HepG2 (cell line): ENCODE measurements around the gene AK8. TPM values are rescaled to one million over a fixed set of nuclear protein-coding genes. Genes with fewer than 3 reads are reported as not detected.
A peak's percentile ranks its signal among the peaks of the same experiment; 100 is the strongest.

Experiments
- ATAC-seq: fragments of 200-7000 bp; cut with Tn5 transposase; 3 replicates; pipeline ENCODE4 v1.9.1; 2020; ENCODE audit warnings: mild to moderate bottlenecking, moderate library complexity
- BruUV-seq: library from RNA; stranded (reverse); fragments of 400-500 nt; replicated peaks from 2 replicates; lab custom pipeline; 2021; lab: Mats Ljungman, UMichigan
- CTCF ChIA-PET: fragments of 300-600 bp; formaldehyde crosslinking; extraction: SDS; loops from one replicate; lab custom pipeline; 2021; ENCODE audit warnings: low total read pairs, inconsistent platforms, low intra/inter-chr PET ratio; lab: Yijun Ruan, JAX
- POLR2A ChIA-PET: fragments of 350-600 bp; sonication (Branson Sonifier 250); formaldehyde crosslinking; loops from one replicate; lab custom pipeline; 2020; ENCODE audit warnings: antibody characterized with exemption, inconsistent platforms; lab: Yijun Ruan, JAX
- DNase-seq: peaks from one replicate; pipeline ENCODE4 v3.0.0-alpha.2; 2015; ENCODE audit warnings: low spot score
- FAIRE-seq: peaks from 3 replicates; lab custom pipeline; 2011; peaks lifted over from hg19 to GRCh38; lab: Jason Lieb, UNC
- H2AFZ ChIP-seq: one replicate; pipeline ENCODE4 v1.6.1; 2011; ENCODE audit warnings: low read length, inconsistent platforms
- H3K27ac ChIP-seq: fragments of 300-600 bp; 3 replicates; pipeline ENCODE4 v1.8.0; 2011; ENCODE audit warnings: mixed run types, mild to moderate bottlenecking, mixed read lengths, low read length, inconsistent platforms; ENCODE audit not compliant: insufficient read depth; ENCODE audit errors: extremely low read length
- H3K27me3 ChIP-seq, 2 experiments: fragments of 200-600 bp in 1 of 2; 2 replicates in 1 of 2; 3 replicates in 1 of 2; pipeline versions ENCODE4 v1.6.0 to v1.8.0; 2011; ENCODE audit warnings: low read length in 2 of 2, mild to moderate bottlenecking in 2 of 2, moderate library complexity in 2 of 2, inconsistent platforms in 1 of 2; ENCODE audit not compliant: insufficient read depth in 2 of 2, control insufficient read depth in 1 of 2
- H3K36me3 ChIP-seq, 2 experiments: fragments of 200-600 bp in 1 of 2; replicated peaks in 1 of 2; 2 replicates in 1 of 2; 3 replicates in 1 of 2; pipeline versions ENCODE4 v1.5.1 to v1.8.0; 2011; ENCODE audit warnings: low read length in 2 of 2, inconsistent platforms in 1 of 2; ENCODE audit not compliant: insufficient read depth in 2 of 2, control insufficient read depth in 1 of 2
- H3K4me1 ChIP-seq: 2 replicates; pipeline ENCODE4 v1.5.1; 2012; ENCODE audit warnings: low read length, inconsistent platforms; ENCODE audit not compliant: insufficient read depth
- H3K4me2 ChIP-seq: 2 replicates; pipeline ENCODE4 v1.6.0; 2011; ENCODE audit warnings: low read depth, low read length, inconsistent platforms
- H3K4me3 ChIP-seq, 3 experiments: fragments of 200-600 bp in 1 of 3; sonication (generic), shearing (Covaris generic) in 1 of 3; replicated peaks in 1 of 3; 2 replicates each; pipeline ENCODE4 v1.5.1; 2011 to 2016; ENCODE audit warnings: low read length in 3 of 3, inconsistent platforms in 2 of 3, low read depth in 2 of 3, mild to moderate bottlenecking in 2 of 3, control low read depth in 1 of 3, mixed read lengths in 1 of 3; ENCODE audit not compliant: insufficient read depth in 1 of 3
- H3K79me2 ChIP-seq: one replicate; pipeline ENCODE4 v1.6.1; 2011; ENCODE audit warnings: low read length, inconsistent platforms; ENCODE audit not compliant: insufficient read depth
- H3K9ac ChIP-seq: 2 replicates; pipeline ENCODE4 v1.6.0; 2011; ENCODE audit warnings: mild to moderate bottlenecking, low read depth, low read length, inconsistent platforms; ENCODE audit not compliant: insufficient read depth
- H3K9me3 ChIP-seq: 2 replicates; pipeline ENCODE4 v1.5.1; 2012; ENCODE audit warnings: mild to moderate bottlenecking, low read length
- H4K20me1 ChIP-seq: 2 replicates; pipeline ENCODE4 v1.6.0; 2011; ENCODE audit warnings: inconsistent platforms, mild to moderate bottlenecking, low read length, moderate library complexity; ENCODE audit not compliant: insufficient read depth
- GATA4 ChIP-seq: sonication (generic); IDR thresholded peaks from 2 replicates; pipeline ENCODE4 v1.6.1; 2016; ENCODE audit warnings: antibody characterized with exemption, low read depth, borderline replicate concordance
- MAFK ChIP-seq, 2 experiments: IDR thresholded peaks in 1 of 2; conservative IDR thresholded peaks in 1 of 2; 2 replicates each; pipeline ENCODE4 v1.6.1; 2011; ENCODE audit warnings: improper control_type of control experiment in 2 of 2, low read length in 2 of 2
- RBAK ChIP-seq: sonication (generic); formaldehyde crosslinking; IDR thresholded peaks from 2 replicates; pipeline ENCODE4 v1.5.1; 2020; ENCODE audit warnings: mild to moderate bottlenecking, missing genetic modification reagents
- ZBTB49 ChIP-seq: sonication (generic); formaldehyde crosslinking; IDR thresholded peaks from 2 replicates; pipeline ENCODE4 v1.4.0; 2020; ENCODE audit warnings: missing genetic modification reagents, borderline replicate concordance
- ZSCAN29 ChIP-seq: sonication (generic); formaldehyde crosslinking; conservative IDR thresholded peaks from 2 replicates; pipeline ENCODE4 v1.4.0; 2020; ENCODE audit warnings: mild to moderate bottlenecking, missing genetic modification reagents
- WGBS: methylation state at CpG from one replicate; pipeline ENCODE4 v1.1.6; 2017; ENCODE audit warnings: low lambda C conversion rate; 5-methylcytosine and 5-hydroxymethylcytosine counted together
- in situ Hi-C: cut with HindIII; loops from 2 replicates; pipeline ENCODE4 v1.10.0; 2017; ENCODE audit warnings: low pct_unique_long_range_greater_than_20kb; ENCODE audit not compliant: extremely low pct_ligation_motif_present
- intact Hi-C: fragments of 100-400 bp; cut with micrococcal nuclease; formaldehyde crosslinking; loops from one replicate; pipeline ENCODE4 v1.10.0; 2022; ENCODE audit not compliant: unreplicated experiment
- polyA plus RNA-seq, 8 experiments: library from polyadenylated mRNA; depleted of rRNA in 3 of 8; stranded (reverse) in 7 of 8; unstranded in 1 of 8; fragments of >200 nt; fragmentation: Illumina TruSeq in 4 of 8; extraction: Trizol in 4 of 8; gene quantifications; 2 replicates each; pipeline versions ENCODE4 v1.2.1 to v1.2.3, GENCODE V29; 2011 to 2016; ENCODE audit warnings: low read depth in 4 of 8, missing spikeins in 1 of 8, mixed read lengths in 1 of 8; ENCODE audit not compliant: insufficient read depth in 1 of 8
- total RNA-seq, 5 experiments: library from RNA; depleted of rRNA; stranded (reverse); fragments of >200 nt; fragmentation: Illumina TruSeq; extraction: Trizol; gene quantifications; 2 replicates each; pipeline ENCODE4 v1.2.3, GENCODE V29; 2016; ENCODE audit warnings: low read depth in 1 of 5

AK8 gene
- total and polyA plus RNA-seq, 2 of the 13 experiments (the other 11 are each of a cell fraction or from before 2014, with no cell fraction given): 0.11 TPM; not detected in 1

- Histone ChIP-seq H3K4me2 (no peak overlapping the region), H3K9ac (no peak overlapping the region), H3K27ac (no peak overlapping the region), H3K79me2 (no peaks in the 10 kb centered on the region), H3K27me3 (peaks cover 5 to 30% of the 10 kb centered on the region in 2 experiments; a peak in 3 of 5 replicates), H3K36me3 (no peaks in the 10 kb centered on the region), H3K4me1 (no peaks in the 10 kb centered on the region), H4K20me1 (no peaks in the 10 kb centered on the region), H2AFZ (no peak overlapping the region), H3K9me3 (no peaks in the 10 kb centered on the region), H3K4me3 (no peak overlapping the region)
- POLR2A ChIA-PET: no interaction called here
- CTCF ChIA-PET: no interaction called here
- no TSS peak for BruUV-seq
- TF ChIP-seq RBAK (CRISPR knock-in tag): no peak
- no peak for ATAC-seq
- no peak for DNase-seq
- in situ Hi-C loops: no loop called here
- 3% methylated on average over 2 of the region's 2 CpGs for WGBS
- no peak for FAIRE-seq
- intact Hi-C loops: loop anchor here (5.0 kb wide), 1 partner anchor 77 kb away; no protein-coding TSS in a partner anchor
These were observed 53.1 kb downstream of the AK8 start for GRCh38 chr9:132824951-132825350.

- intact Hi-C loops: loop anchor here (5.0 kb wide), 1 partner anchor 78 kb away; no protein-coding TSS in a partner anchor
- in situ Hi-C loops: no loop called here
These were observed 53.9 kb downstream of the AK8 start for GRCh38 chr9:132824151-132824550.

More at GRCh38 chr9:132824151-132824550, 53.9 kb downstream of the AK8 start:
- H3K9me3 ChIP-seq: no peaks in the 10 kb centered on the region
- no peaks in the 10 kb centered on the region for H3K79me2 ChIP-seq
- H3K4me1 ChIP-seq: no peaks in the 10 kb centered on the region
- TF ChIP-seq GATA4: no peak
- TF ChIP-seq MAFK (conservative IDR thresholded peaks at IDR 0.05 in 1 of 2, IDR thresholded peaks at IDR 0.05 in 1 of 2; ENCODE audit: low read length in 2 of 2): no peak
- no peak for TF ChIP-seq ZSCAN29 (CRISPR knock-in tag)
- no peak for TF ChIP-seq ZBTB49 (CRISPR knock-in tag)
- BruUV-seq: no TSS peak
- no peak for DNase-seq
- peaks cover 5 to 30% of the 10 kb centered on the region in 2 experiments; a peak in 3 of 5 replicates for H3K27me3 ChIP-seq
- H2AFZ ChIP-seq: no peak overlapping the region
- no peak overlapping the region for H3K9ac ChIP-seq
- ChIA-PET CTCF (no interaction called here), POLR2A (no interaction called here)
- ATAC-seq: no peak; the same call in 2 of the 3 replicates
- H3K36me3 ChIP-seq: no peaks in the 10 kb centered on the region
- WGBS: 67% methylated on average over 5 of the region's 8 CpGs
- peak overlapping the region; percentile 73; the same call in 1 of the 2 replicates for H3K4me2 ChIP-seq
- no peak overlapping the region for H3K4me3 ChIP-seq
- no peaks in the 10 kb centered on the region for H4K20me1 ChIP-seq
- H3K27ac ChIP-seq: no peak overlapping the region
- no peak for FAIRE-seq
